Activated T-cell treated with anti-CD3 and anti-CD28 coated beads, Interleukin-2, amount 50 U/mL, for 1 hour (primary cell): ENCODE results near the gene CISD3.

Experiments used
- DNase-seq: peaks from one replicate; pipeline ENCODE4 v3.0.0-alpha.2; 2020

CISD3 gene

DNA sequence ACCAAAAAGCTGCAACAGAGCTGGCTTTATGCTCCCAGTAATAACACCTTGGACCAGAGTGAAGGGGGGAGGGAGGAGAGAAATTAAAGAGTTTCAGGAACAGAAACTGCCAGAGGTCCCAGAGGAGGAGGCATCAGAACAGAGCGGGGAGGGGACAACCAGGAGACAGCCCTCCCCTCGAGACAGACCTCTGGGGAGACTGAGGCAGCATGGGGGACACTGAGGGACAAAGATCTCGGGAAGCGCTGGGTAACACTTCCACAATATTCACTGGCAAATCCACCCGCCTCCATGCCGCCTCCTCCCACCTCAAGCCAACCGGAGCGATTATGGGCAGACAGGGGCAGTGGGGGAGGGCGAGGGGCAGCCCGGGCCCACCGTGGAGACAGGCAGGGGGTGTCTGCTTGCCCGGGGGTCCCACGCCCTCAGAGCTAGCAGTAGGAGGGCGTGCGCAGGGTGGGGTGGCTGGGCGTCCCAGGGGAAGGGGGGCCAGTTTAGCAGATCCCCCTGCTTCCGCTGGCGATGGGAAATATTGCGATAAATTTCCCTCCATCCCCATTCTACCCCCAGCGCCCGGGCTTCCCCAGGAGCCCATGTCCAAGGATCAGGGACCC, 16.8 kb downstream of the CISD3 start:
- no peak for DNase-seq

DNA sequence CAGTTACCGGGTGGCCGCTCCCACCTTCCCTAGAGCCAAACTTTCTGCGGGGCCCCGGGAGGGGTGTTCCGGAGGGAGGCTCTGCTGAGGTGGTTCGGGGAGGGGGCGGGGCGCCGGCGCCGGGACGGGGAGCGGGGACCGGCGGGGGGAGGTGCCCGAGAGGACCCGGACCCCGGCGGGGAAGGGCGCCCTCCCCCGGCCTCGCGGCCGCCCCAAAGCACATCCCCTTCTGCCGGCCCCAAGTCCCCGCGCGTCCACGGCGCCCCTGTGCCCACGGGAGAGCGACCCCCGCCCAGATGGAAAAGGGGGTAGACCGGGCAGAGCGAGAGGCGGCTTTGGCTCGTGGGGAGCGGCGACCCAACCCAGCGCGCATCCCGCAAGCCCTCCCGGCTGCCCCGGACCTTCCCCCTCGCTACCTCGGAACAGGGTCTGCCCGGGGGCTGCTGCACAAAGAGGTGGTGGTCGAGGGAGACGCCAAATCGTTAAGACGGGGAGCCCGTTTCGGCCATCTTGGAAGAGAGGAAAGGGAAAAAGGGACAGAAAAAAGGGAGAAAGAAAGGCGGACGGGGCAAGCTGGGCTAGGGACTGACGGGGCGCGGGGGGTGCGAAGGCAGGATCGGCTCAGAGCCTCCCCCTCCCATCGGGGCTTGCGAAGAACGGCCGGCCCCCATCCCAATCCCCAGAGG, 17.5 kb downstream of the CISD3 start:
- no peak for DNase-seq

DNA sequence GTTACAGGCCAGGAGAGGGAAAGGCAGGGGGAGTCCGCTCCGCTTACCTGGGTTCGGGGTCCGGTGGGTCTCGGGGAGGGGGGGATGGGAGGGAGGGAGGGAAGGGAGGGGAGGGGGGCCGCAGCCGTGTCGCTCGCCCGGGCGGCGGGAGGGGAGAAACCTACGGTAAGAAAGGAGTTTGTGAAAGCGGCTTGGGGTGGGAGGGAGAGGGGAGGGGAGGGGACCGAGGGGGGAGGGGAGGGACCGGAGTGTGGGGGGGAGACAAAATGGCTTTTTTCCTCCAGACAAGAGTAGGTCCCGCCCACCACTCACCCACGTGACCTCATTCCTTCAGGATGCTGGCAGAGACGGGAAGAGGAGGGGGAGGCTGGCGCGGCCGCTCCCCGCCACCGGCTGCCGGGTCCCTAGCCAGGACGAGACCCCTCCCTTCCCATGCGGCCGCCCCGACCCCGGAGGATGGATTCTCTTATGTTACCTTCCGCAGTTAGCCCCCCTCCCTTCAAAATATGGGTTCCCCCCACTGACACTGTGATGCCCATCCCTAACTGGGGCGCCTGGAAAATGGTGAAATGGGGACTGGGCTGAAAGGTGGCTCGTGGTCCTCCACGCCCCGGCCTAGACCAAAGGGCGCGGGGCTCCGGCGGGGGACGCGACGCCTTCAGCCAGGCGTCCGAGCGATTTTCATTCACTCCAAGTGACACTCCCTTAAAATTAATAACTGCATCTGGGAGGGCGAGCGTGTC, 18.2 kb downstream of the CISD3 start, which contains the start of gene PCGF2:
Gene PCGF2 (minus strand): TSS at position 188 of the 743 bp plus-strand sequence. CDS start 7,934 bp downstream, outside the sequence.
- no peak for DNase-seq

DNA sequence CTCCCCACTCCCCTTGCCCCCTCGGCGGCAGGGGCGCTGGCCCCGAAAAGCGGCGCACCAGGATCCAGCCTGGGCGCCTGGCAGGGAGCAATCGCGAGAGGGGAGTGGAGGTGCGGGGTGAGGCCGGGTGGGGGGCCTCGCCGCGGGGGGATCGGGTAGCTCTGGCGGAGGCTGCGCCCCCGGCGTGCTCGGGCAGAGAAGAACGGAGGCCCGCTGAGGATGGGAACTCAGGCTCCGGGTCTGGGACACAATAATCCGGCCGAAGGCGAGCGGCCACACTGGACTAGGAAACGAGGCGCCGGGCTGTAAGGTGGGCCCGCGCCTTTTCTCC, 18.7 kb downstream of the CISD3 start:
- DNase-seq = no peak

- DNase-seq = no peak
Measured at GRCh38 chr17:38749223-38750043, 19.3 kb downstream of the CISD3 start.

DNA sequence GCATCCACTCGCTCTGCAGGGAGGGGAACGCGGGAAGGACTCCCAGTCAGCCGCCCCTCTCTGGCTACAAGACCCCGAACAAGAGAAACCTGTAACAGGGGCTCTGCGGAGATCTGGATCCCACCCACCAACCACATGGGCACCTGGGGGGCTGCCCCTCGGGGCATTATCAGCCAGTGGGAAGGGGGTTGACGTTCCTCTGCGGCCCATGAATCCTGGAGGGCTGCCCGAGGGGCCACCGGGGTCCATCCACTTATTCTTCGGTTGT, 19.8 kb downstream of the CISD3 start:
- no peak for DNase-seq

DNA sequence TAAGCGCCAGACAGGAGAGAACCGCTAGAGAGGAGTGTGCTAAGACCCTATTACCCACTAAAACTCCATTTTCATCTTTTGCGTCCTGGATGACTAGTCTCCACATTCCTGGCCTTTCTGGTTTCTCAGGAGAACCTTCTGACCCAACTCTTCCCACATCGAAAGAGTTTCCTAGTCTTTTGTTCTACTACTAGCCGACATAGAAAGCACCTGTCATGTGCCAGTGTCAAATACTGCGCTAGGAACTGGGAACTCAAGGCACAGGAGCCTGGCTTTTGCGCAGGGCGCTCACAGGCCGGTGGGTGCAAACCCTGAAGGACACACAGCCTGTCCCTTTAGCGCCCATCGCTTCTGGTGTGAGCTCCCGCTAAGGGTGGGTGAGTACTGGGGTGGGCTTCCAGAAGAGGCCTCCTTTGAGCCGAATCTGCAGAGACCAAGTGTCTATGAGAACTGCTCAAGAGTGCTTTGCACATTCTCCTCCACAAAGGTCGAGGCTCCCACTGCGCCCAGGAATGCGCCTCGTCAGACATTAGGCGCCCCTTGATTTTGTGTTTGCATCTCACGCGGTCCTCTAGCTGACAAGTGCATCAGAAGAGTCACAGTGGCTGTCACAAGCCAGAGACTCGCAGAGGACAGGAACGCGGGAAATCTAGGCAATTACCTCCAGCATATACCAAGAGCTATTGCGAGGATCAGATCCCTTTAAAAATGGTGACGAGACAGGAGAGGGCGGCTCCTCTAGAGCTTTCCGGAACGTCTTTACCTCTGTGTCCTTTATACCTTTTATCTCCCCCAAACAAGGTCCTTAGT, 20.4 kb downstream of the CISD3 start:
- no peak for DNase-seq

DNA sequence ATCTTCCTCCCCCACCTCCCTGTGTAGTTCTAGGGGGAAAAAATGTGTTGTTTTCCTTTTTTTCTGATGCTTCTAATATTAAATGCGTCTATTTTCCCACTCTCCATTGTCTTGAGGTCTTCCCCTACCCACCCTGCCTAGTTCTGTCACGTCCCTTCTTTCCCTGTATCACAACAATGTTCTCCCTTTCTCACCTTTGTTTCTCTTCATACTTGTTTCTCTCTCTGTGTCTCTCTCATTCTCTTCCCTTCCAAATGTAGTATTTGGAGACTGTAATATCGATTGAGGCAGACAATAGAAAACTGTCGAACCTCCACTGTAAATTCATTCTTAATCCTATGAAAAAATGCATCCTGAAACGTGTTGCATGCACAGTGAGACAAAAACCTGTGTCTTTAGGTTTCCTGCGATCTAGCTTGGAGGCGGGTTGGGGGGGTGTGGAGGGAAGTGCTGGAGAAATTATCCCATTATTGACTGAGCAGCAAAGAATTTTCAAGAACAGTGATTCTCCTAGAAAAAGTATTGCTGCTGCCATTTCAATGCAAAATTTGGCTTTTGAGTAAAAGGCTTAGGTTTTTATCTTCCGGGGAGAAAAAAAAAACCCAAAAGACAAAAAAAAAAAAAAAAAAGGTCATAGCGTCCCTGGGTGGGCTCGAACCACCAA, 21.1 kb downstream of the CISD3 start:
- no peak for DNase-seq

DNA sequence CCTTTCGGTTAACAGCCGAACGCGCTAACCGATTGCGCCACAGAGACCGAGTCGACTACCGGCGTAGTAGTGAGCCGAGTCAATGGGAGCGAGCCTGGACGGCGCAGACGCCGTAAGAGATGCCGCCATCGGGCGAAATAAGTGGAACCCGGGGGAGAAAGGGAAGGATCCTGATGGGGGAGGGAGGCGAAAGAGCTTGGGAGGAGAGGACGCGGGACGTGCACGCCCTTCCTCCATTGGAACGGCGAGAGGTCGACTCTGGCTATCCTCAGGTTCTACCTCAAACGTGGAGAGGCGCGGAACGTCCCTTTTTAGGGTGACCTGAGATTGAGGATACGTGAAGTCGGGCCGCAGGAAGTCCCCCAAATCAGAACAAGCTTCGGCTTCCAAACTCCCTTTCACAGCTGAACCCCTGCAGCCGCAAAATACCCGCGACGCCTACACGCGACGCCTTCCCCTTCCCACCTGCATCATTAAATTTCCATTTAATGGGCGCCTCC, 21.7 kb downstream of the CISD3 start:
- peak; percentile 87 for DNase-seq

DNA sequence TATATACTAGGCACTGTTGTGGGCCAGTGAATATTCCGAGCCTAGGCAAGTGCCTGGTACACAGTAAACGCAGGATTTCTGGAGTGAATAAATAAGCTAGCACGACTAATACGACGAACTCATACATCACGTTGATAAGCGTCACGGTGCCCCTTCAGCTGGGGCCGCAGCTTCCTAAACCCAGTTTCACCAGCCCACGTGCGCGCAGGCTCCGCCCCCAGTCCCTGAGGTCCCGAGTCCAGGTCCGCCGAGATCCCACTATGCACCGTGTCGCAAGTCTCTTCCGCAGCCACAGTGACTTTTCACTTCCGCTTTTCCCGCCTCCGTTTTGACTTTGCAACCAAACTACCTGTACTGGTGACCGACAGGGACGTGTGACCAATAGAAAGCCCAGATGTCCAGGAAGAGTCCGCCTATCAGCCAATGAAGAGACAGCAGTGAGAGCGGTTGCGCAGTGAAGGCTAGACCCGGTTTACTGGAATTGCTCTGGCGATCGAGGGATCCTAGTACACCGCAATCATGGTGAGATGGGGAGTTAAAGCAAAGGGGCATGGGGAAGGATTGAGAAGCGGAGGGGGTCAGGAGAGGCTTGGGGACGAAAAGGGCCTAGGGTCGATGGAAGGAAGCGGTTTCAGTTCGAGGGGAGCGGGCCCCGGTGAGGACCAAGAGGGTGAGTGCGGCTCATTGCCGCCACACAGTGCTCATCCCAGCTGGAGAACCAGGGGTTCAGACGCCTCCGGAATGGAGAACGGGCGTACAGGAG, 22.3 kb downstream of the CISD3 start, which contains the start of gene PSMB3:
Gene PSMB3 (plus strand): TSS at position 434 of the 763 bp plus-strand sequence. CDS start 86 bp downstream, at position 520.
- DNase-seq = peak; percentile 91

GRCh38 chr17:38753071-38753506, 22.9 kb downstream of the CISD3 start:
- no peak for DNase-seq

DNA sequence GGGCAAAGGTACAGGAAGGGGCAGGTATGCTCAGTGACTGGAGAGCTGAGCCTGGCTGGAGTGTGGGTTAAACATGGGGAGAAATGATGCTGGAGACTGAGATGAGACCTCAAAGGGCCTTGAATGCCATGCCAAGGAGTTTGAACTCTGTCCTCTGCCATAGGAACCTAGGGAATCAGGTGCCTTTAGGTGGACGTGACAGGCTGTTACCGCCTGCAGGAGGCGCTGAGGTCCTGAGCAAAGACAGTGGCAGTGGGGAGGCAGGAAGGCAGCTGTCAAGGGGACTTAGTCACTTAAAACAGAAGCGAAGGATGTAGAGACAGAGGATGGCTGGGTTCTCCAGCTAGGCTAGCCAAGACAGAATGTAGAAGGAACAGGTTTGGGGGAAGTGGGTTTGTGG, 31.5 kb downstream of the CISD3 start:
- DNase-seq = no peak

- no peak for DNase-seq
Measured at GRCh38 chr17:38762231-38762630, 32.1 kb downstream of the CISD3 start.

DNA sequence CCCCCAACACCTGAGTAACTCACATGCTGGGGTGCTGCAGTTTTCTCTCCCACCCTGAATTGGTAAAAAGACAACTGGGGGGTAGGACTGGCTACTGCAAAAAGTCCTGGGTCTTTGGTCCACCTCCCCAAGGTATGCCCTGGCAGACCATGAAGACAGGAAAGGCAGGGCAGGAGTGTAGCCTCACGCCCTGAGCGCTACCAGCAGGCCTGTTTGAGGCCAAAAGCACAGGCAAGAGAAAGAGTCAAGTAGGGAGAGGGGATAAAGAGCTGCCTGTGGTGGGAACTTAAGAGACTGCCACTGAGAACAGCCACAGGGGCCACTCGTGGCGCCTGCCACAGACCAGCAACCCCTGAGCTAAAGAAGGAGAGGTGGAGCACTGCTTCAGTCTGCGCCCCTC, 36.2 kb downstream of the CISD3 start:
- DNase-seq = no peak

DNA sequence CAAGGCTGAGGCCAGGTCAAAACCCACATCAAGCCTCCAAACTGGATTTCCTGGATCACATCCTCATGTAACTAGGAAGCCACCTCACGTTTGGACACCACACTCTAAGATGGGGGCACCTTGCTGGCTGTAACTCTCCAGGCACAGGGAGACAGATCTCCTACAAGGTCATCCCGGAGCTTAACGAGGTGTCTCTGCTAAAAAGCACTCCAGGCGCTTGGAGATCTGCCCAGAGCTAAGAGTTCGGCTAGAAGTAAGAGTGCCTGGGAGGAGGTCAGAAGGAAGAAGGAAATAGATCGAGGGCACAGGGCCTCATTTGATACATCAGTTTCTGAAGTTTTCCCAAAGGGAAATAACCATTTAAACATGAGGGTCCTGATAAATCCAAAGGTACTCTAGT, 38.3 kb downstream of the CISD3 start:
- DNase-seq = no peak

GRCh38 chr17:38773258-38773657, 43.1 kb downstream of the CISD3 start:
- no peak for DNase-seq

- no peak for DNase-seq
Measured at GRCh38 chr17:38777641-38778250, 47.6 kb downstream of the CISD3 start.

GRCh38 chr17:38779965-38780752, 50.0 kb downstream of the CISD3 start:
- no peak for DNase-seq

GRCh38 chr17:38783227-38783626, 53.1 kb downstream of the CISD3 start:
- DNase-seq = no peak
